GM13976 (cell line): Measurements from ENCODE around the gene MEDAG.

Source experiments
- DNase-seq: peaks from one replicate; pipeline ENCODE4 v3.0.0; 2012; ENCODE audit warnings: low spot score
- CTCF ChIP-seq: IDR thresholded peaks from 2 replicates; pipeline ENCODE4 v1.5.1; 2012; ENCODE audit warnings: borderline replicate concordance, mild to moderate bottlenecking; ENCODE audit not compliant: insufficient read depth; ENCODE audit errors: extremely low read depth, missing control alignments, control extremely low read depth
- in situ Hi-C: fragments of 300-500 bp; cut with MboI; formaldehyde crosslinking; loops from one replicate; pipeline ENCODE4 v1.12.0; 2022; ENCODE audit warnings: low sequenced_read_pairs, mixed read lengths, inconsistent platforms; ENCODE audit not compliant: unreplicated experiment

The MEDAG gene

GRCh38 chr13:30895773-30896172 is 10.3 kb upstream of the MEDAG start:
- no peak for DNase-seq
- in situ Hi-C loops = no loop called here
- no peak for TF ChIP-seq CTCF

- in situ Hi-C loops = no loop called here
Observed at GRCh38 chr13:30898070-30898469, 8.0 kb upstream of the MEDAG start.

GRCh38 chr13:30898678-30899241 is 7.3 kb upstream of the MEDAG start:
- TF ChIP-seq CTCF = no peak
- in situ Hi-C loops = no loop called here
- no peak for DNase-seq

More at GRCh38 chr13:30898070-30898469, 8.0 kb upstream of the MEDAG start:
- TF ChIP-seq CTCF = no peak
- DNase-seq = no peak

- no peak for TF ChIP-seq CTCF
- no peak for DNase-seq
- in situ Hi-C loops = no loop called here
Observed at GRCh38 chr13:30900436-30900835, 5.6 kb upstream of the MEDAG start.

- no peak for TF ChIP-seq CTCF
- no peak for DNase-seq
- in situ Hi-C loops = no loop called here
Observed at GRCh38 chr13:30900952-30901749, 4.9 kb upstream of the MEDAG start.

- no peak for DNase-seq
- no peak for TF ChIP-seq CTCF
- in situ Hi-C loops = no loop called here
Observed at GRCh38 chr13:30904043-30904442, 2.0 kb upstream of the MEDAG start.
